ENCODE results near the gene PSG2.
A peak's percentile ranks its signal among the peaks of the same experiment; 100 is the strongest.
"Not testable (repeated sequence)": the region's sequence is repeated elsewhere in the genome, so short reads cannot be mapped to it uniquely, and the experiment has no call there.

The PSG2 gene

DNA sequence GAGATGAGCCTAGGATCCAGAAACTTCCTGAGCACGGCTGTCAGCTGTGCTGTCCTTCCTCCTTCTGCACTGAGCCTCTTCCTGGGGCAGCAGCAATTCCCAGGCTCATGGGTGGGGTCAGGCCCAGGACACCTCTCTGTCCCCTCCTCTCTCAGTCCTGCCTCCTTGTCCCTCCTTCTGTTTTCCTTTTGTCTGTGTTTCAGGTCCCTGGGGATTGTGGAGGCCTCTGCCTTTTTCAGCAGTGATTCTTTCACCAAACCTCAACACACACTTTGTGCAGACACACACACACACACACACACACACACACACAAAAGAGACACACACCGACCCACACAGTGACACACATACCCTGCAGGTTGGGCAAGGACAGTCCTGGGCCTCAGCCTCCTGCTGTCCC lies at the start of gene PSG2:
Gene PSG2, minus strand, starts transcription at position 101 of the 400 bp plus-strand sequence. CDS start 132 bp downstream, outside the sequence.
- not testable (repeated sequence) for DNase-seq

DNA sequence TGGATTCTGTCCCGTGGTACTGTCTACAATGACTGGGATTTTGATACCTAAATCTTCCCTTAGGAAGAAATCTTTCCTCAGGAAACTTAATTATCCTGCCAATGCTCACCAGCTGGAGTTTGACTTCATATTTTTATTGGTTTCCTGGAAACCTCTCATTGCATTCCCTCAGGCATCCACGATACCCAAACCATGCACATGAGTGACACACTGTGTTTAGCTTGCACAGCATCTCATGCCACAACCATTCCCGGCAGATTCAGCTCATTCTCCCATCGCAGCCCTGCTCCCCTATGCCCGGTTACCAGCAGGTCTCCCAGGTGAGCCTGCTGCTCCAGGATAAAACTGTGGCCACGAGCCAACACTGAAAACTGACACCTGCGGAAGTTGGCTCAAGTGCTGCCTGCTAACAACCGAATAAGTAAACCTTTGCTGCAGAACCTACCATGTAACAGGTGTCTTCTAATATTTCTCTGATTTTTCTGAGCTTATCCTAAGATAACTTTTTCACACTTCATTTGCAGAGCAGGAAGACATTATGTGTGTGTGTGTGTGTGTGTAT lies 48.9 kb upstream of the PSG2 start:
- not testable (repeated sequence) for DNase-seq

DNA sequence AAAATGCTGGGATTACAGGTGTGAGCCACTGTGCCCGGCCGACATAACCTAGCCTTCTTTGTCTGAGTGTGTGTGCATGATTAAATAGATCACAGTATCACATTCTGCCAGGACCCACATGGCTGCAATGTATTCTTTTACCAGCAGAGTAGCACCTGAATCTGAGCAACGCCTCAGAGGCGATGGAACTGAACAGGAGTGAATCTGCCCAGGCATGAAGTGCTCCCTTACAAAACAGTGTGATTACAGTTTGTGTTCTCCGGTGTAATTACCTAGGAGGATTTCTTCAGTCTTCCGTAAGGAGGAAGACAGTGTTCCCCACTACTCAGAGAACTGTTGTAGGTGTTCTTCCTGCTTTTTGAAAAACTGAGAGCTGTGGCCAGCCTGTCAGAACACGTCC lies 46.7 kb upstream of the PSG2 start:
- not testable (repeated sequence) for DNase-seq

DNA sequence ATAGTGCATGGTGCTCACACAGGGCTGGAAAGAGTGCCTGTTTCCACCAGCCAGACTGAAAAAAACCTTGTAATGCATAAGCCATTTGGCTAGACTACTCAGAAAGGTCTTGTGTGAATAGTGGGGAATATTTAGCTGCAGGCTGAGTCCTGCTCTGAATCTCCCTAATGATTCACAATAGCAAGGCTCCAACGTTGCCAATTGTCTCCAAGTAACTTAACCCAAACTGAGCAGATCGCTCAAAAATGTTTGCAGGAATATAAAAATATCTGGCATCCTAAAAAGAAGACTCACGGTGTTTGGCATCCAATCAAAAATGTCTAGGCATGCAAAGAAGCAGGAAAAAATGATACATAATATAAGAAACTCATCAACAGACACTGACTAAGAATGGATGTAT lies 44.8 kb upstream of the PSG2 start:
- DNase-seq = not testable (repeated sequence)

DNA sequence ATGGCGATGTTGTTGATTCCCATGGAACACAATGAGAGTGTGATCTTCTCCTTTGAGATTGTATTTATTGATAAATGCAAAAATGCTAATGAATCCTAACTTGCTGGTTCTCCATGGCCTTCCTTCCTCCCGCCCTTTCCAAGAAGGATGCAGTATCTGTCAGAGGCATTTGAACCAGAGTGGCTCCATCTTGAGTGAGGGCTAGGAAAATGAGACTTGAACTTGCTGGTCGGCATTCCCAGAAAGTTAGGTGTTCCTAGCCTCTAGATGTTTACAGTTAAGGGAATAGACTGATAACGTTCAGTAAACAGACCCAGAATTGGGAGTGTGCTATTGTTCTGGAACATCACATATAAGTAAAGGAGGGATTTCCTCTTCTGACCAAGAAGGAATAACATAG lies 44.2 kb upstream of the PSG2 start:
- DNase-seq = no peak

DNA sequence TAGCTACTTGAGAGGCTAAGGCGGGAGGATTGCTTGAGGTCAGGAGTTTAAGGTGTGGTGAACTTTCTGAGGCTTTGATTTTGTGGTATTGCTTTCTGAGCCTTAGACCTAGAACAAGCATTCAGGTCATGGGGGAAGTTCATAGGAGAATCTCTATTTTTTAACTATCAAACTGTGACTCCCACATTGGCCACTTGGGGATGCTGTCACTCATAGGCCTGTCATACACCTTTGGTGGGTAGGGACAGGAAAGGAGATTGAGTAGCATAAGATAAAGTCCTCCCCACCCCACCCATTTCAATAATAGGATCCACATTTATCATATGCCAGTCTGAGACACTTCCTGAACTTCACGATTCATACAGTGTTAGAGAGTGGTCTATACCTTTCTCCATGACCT lies 41.9 kb upstream of the PSG2 start:
- no peak for DNase-seq

DNA sequence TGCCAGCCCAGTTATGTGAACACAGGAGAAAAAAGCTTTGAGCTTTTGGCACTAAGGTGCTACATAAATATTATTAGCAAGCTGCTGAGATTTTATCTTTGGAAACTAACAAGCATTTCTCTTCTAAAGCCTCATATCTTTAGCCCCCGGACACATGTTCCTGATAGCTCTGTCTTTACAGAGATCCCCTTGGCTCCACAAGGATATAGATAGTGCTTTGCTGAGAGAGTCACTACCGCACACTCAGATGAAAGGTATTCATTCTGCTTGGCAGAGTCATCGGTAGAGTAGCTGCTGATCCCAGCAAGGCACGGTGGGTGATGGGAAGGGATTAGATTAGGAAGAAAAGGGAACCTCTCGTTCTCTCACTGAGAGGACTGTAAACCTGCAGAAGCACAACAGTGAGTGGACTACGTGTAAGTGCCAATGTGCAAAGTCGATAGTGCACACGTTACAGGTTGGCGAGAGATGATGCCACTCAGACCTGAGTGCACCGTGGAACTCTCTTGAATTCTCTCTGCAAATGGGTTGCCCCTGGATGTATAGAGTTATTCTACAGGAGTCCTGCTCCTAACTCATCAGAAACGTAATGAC lies 38.0 kb upstream of the PSG2 start:
- DNase-seq = not testable (repeated sequence)

DNA sequence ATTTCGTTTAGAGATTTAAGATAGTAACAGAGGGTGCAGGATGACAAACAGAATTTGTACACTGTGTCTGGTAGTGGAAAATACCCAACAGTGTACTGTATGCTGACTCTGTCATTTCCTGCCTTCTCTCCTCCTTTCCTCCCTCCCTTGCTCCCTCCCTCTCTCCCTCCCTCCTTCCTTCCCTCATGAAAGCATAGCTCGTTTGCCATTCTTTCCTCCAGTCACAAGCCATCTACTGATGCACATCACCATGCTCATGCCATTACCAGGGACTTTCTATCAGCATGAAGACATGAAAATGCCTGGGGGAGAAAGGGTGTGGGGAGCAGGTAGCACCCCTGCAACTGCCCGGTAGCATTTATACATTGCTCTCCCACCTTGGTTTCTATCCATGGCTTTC lies 37.0 kb upstream of the PSG2 start:
- not testable (repeated sequence) for DNase-seq

DNA sequence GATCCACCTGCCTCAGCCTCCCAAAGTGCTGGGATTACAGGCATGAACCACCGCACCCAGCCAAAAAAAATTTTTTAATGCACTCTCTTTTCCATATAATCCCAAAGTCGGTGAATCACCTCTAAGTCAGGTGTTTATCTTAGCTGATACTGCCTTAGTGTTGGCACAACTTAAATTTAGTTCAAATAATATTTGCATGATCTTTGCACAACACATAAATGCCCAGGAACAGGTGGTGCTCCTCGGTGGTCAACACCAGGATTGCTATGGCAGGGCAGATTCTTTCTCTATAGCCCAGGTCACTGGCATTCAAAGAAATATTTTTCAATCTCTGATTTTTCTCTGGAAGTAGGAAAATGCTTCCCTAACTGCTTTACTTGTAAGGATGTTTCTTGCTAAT lies 33.9 kb upstream of the PSG2 start:
- DNase-seq = not testable (repeated sequence)

DNA sequence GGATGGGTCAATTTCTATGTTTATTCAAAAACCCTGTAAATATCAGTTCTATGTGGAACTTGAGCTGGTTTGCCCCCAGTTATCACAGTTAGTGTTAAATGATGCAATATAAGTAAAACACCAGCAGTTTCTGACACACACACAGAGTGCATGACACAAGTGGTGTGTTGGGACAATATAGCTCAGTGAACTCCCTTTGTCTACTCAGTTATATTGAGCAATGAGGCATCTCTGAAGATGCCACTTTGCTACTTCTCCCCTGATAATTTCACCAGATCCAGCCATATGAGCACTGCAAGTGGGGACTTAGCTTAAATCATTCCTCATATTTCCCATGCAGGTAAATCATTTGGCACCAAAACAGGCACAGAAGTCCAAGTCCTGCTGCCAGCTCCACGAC lies 33.0 kb upstream of the PSG2 start:
- not testable (repeated sequence) for DNase-seq

DNA sequence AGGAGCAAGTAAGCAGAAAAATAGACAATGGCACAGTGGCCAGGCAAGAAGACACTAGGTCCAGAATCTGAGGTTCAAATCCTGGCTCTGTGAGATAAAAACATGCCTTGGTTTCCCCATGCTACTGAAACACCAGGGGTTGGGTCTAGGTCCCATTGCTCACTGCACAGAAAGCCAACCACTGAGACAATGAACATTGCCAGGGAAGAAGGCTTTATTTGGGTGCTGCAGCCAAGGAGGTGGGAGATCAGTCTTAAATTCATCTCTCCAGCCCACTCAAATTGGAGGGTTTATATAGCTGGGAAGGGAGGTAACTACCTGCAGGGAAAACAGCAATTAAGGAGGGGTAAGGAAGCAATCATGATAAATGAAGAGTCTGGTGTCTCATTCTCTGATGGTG lies 32.6 kb upstream of the PSG2 start:
- DNase-seq = not testable (repeated sequence)

DNA sequence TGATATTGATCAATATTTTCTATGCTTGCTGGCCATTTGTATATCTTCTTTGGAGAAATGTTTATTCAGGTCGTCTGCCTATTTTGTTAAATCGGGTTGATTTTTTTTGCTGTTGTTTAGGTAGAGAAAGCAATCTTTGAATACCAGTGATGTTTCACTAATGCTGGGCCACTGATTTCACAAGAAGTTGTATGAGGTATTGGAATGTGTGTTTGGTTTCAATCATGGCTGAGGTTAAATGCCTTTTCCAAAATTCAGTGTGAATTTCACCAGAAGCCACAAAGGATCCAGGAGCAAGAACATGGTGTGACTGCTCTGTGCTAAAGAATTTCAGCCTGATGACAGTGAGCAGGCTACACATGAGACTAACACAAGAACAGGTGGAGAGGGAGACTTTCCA lies 32.1 kb upstream of the PSG2 start:
- not testable (repeated sequence) for DNase-seq

DNA sequence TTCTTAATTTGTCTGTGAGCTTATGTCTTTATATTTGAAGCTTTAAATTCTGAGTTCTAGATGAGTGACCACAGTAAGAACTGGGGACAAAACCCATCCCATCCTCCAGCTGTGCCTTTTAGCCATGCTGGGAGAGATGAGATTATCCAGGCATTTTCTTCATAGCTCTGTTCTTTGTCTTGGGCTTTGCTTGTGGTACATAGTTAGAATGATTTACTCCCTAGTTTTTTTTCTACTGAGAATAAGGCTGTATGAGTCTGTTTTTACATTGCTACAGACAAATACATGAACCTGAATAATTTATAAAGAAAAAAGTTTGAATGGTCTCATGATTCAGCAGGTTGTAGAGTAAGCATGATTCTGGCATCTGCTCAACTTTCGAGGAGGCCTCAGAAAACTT lies 24.9 kb upstream of the PSG2 start:
- DNase-seq = not testable (repeated sequence)

DNA sequence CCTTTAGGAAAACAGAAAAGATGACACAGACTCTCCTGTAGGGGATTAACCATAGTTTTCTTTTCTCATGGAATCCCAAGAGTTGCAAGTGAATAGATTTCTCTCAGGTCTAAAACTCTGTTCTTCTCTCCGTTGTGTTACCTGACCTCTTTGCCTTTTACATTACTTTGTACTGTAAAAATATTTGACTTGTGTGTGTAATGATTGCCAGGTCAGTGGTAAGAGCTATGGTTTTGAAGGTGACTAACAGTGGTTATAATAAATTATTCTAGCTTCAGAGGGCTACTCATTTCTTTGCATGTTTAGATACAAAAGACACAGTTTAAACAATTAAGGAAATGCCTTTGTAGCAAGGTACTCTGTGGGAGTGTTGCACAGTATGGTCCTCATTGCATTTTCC lies 23.0 kb upstream of the PSG2 start:
- DNase-seq = no peak

DNA sequence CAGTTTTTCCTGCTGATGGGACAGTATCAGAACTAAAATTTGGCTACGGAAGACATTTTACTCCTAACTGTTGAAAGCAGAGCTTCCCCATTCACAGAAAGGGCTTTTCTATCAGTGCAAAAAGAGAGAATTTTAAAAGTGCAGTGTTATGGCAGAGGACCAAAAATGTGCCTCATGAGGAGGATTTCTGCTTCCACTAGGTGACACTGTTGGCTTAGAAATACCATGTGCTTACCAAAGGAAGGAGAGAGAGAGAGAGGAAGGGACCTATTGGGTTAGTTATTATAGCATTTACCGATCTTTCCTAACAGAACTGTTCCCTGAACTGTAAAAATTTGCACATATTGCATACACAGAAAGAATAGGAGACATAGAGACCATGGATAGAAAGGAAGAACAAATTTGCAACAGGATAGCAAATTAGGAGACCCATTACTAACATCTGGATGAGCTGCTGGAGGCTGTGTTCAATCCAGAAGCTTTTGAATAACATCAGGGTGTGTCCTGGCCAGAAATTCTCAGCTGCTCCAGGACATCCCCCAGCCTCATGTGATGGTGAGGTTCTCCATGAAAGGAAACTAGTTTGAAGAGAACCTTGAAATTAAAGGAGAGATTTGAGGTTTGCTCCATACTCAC lies 21.8 kb upstream of the PSG2 start:
- not testable (repeated sequence) for DNase-seq

DNA sequence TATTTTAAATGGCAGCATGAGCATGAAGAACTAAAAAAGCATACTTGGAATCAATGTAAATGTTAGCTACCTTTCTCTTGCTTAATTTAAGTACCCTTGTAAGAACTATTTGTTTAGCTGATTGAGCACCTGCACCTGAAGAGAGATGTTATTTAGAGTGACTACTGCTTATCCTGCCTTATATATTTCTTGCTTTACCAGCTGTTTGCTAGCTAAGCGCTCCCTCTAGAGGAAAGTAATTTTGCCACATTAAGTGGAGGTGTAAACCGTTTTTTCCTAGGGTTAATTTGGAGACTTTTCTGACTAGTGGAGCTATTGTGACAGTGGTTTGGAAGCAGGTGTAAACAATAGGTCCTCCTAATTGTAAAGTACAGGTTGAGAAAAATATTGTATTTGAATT lies 19.4 kb upstream of the PSG2 start:
- no peak for DNase-seq

DNA sequence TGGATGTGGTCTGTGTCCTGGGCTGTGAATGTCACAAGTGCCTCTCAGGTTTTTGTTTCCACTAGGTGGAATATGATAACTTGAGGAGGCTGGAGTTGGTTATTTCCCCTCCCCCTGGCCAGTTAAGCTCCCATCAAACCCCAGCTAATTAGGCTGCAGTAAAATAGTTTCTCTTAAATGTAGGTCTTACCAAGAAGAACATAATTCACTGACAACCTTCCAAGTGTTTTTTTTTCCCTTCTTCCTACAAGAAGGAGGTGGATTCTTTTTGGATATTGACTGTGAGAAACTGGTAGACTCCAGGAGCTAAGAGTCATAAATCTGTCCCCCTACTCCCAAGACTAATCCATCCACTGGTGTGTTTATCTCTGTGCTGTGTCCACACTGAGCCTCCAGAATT lies 15.9 kb upstream of the PSG2 start:
- not testable (repeated sequence) for DNase-seq

DNA sequence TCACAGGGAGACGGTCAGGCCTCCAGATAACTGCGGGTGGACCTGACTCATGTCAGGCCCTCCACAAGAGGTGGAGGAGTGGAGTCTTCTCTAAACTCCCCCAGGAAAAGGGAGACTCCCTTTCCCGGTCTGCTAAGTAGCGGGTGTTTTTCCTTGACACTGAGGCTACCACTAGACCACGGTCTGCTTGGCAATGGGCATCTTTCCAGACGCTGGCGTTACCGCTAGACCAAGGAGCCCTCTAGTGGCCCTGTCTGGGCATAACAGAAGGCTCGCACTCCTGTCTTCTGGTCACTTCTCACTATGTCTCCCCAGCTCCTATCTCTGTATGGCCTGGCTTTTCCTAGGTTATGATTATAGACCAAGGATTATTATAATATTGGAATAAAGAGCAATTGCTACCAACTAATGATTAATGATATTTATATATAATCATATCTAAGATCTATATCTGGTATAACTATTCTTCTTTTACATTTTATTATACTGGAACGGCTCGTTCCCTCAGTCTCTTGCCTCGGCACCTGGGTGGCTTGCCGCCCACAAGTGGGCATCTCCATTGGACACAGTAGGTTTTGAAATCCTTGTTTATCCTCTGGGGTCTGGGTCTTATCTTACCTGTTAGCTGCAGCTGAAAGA lies 5.3 kb upstream of the PSG2 start:
- peak; percentile 18 for DNase-seq

DNA sequence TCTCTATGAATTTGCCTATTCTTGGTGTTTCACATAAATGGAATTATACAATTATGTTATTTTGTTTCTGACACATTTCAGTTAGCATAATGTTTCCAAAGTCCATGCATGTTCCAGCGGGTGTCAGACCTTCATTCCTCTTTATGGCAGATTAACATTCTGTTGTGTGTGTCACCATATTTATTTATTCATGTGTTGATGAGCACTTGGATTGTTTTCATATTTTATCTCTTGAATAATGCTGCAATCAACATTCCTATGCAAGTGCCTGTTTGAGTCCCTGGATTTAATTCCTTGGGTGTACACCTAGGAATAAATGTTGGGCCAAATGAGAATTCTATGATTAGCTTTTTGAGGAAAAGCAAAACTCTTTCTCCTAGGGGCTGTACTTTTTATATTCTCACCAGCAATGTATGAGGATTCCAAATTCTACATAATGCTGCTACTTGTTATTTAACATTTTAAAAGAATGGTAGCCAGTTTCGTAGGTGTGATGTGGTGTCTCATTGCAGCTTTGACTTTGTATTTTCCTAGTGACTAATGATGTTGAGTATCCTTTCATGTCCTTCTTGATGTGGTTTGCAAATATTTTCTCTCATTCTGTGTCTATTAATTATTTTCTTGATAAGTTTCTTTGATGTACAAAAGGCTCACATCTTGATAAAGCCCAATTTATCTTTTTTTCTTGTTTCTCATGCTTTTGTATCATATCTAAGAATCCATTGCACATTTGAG lies 3.5 kb upstream of the PSG2 start:
- not testable (repeated sequence) for DNase-seq

DNA sequence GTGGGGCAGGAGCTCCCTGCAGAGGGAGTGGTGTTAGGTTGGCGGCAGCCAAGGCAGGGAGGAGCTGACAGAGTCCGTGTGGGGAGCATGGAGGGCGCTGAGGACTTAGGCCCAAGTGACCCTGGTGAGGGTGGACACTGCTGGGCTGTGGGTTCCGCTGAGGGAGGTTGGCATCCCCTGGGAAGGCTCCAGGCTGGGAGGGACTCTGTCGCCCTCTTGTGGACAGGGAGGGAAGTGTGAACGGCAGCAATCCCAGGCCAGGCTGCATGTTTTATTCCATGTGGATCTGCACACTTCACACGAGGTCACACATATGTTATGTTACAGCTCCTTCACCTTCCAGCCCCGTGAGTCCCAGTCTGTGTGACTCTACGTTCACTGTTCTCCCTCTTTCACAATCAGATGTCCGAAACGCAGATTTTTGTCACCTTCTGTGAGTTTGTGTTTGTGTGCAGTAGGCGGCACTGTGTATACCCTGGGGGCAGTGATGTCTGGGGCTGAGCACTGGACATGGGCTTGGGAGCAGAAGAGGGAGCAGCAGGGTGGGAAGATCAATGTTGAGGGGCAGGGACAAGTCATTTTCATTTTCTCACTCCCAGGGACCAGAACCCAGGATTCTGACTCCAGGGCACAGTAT lies 1.8 kb upstream of the PSG2 start:
- DNase-seq = not testable (repeated sequence)

DNA sequence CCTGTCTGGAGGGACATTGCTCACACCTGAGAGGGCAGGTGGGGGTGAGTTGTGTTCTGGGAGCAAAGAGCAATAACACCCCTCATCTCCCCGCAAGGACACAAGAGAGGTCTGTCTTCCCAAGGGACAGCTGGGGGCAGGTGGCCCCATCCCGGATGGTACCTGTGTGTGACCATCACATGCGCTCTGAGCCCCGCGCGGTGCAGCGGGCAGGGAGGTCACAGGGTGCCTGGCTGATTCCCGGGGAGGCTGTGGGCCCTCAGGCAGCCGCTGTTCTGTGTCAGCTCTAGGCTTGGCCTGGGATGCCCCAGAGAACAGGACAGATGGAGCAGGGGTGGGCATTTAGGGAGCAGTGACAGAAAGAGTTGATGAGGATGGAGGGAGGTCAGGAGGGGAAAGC lies 1.2 kb upstream of the PSG2 start:
- DNase-seq = not testable (repeated sequence)

DNA sequence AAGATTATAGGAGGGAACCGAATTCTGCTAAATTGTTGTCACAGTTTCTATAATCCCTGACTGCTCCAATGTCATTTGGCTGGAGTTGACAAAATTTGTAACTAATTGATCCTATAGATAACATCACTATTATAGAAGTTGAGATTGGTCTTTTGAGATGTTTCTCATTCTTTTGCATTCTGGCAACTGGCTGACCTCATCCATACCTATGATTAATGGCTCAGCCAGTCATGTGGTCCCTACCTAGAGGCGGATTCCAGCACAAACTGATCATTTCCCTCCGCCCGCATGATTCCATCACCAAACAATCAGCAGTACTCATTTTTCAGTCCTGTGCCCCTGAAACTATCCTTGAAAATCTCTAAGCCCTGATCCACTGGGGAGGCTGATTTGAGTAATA lies 4.2 kb downstream of the PSG2 start:
- DNase-seq = no peak

DNA sequence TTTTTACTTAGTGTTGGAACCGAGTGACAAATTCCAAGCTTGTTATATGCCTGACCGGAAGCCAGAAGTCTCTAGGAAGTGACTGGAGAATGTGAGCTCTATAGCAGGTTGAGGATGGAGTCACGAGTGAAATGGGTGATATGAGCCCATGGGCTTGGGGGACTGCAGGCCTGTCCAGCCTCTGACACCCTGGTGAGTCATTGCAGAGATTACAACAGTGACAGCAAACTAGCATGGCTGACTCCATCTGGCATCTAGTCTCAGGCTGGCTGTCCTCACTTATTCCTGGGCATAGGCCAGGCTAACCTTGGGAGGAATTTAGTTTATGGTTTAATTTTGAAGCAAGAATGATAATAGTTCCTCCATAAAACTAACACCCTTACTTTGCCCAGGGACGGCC lies 4.6 kb downstream of the PSG2 start:
- not testable (repeated sequence) for DNase-seq

All from activated naive CD4-positive, alpha-beta T cell treated with anti-CD3 and anti-CD28 coated beads, Interleukin-2, amount 50 U/mL, for 16 hours (primary cell).